ENCODE measurements around the gene SCTR. TPM values are rescaled to one million over a fixed set of nuclear protein-coding genes. Genes with fewer than 3 reads are reported as not detected.
"Not testable (repeated sequence)": the region's sequence is repeated elsewhere in the genome, so short reads cannot be mapped to it uniquely, and the experiment has no call there.

The SCTR gene
- total RNA-seq, 1 donor from 2014 or later: not detected

GRCh38 chr2:119407430-119408220, 116.7 kb downstream of the SCTR start:
- H3K4me3 ChIP-seq: no peak overlapping the region
- H3K27me3 ChIP-seq: no peaks in the 10 kb centered on the region
- no peaks in the 10 kb centered on the region for H3K36me3 ChIP-seq
- no peak overlapping the region for H3K27ac ChIP-seq
- intact Hi-C loops (cut with DNase I): loop anchor here (1.0 to 2.0 kb wide), 2 partner anchors 69 to 253 kb away; no protein-coding TSS in a partner anchor
- DNase-seq (ENCODE audit: low spot score in 2 of 2): peak in 1 of 2 donors; percentile 74
- no peaks in the 10 kb centered on the region for H3K9me3 ChIP-seq
- H3K4me1 ChIP-seq: no peaks in the 10 kb centered on the region
- TF ChIP-seq, protein P1, sequence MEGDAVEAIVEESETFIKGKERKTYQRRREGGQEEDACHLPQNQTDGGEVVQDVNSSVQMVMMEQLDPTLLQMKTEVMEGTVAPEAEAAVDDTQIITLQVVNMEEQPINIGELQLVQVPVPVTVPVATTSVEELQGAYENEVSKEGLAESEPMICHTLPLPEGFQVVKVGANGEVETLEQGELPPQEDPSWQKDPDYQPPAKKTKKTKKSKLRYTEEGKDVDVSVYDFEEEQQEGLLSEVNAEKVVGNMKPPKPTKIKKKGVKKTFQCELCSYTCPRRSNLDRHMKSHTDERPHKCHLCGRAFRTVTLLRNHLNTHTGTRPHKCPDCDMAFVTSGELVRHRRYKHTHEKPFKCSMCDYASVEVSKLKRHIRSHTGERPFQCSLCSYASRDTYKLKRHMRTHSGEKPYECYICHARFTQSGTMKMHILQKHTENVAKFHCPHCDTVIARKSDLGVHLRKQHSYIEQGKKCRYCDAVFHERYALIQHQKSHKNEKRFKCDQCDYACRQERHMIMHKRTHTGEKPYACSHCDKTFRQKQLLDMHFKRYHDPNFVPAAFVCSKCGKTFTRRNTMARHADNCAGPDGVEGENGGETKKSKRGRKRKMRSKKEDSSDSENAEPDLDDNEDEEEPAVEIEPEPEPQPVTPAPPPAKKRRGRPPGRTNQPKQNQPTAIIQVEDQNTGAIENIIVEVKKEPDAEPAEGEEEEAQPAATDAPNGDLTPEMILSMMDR (IDR thresholded peaks at IDR 0.05): peak; percentile 70 to 85 (median 77)

- H3K4me1 ChIP-seq: no peaks in the 10 kb centered on the region
- H3K27ac ChIP-seq: no peak overlapping the region
- no peaks in the 10 kb centered on the region for H3K27me3 ChIP-seq
- intact Hi-C loops (cut with DNase I): no loop called here
- TF ChIP-seq, protein P1 (IDR thresholded peaks at IDR 0.05): no peak
- no peaks in the 10 kb centered on the region for H3K36me3 ChIP-seq
- no peak for DNase-seq (ENCODE audit: low spot score in 2 of 2)
- H3K4me3 ChIP-seq: no peak overlapping the region
- no peaks in the 10 kb centered on the region for H3K9me3 ChIP-seq
Observed at GRCh38 chr2:119405151-119405550, 119.1 kb downstream of the SCTR start.

- intact Hi-C loops (cut with DNase I); H3K27me3 ChIP-seq; DNase-seq (ENCODE audit: low spot score in 2 of 2); H3K27ac ChIP-seq; H3K9me3 ChIP-seq; H3K4me1 ChIP-seq; H3K36me3 ChIP-seq; H3K4me3 ChIP-seq: not testable (repeated sequence)
Observed at GRCh38 chr2:119403618-119404017, 120.7 kb downstream of the SCTR start.

- intact Hi-C loops (cut with DNase I): no loop called here
- no peaks in the 10 kb centered on the region for H3K9me3 ChIP-seq
- no peak for DNase-seq (ENCODE audit: low spot score in 2 of 2)
- H3K36me3 ChIP-seq: no peaks in the 10 kb centered on the region
- H3K4me1 ChIP-seq: no peaks in the 10 kb centered on the region
- H3K27ac ChIP-seq: no peak overlapping the region
- H3K27me3 ChIP-seq: no peaks in the 10 kb centered on the region
- H3K4me3 ChIP-seq: no peak overlapping the region
- TF ChIP-seq, protein P1 (IDR thresholded peaks at IDR 0.05): no peak
Observed at GRCh38 chr2:119402645-119403560, 121.4 kb downstream of the SCTR start.

GRCh38 chr2:119402106-119402505, 122.2 kb downstream of the SCTR start:
- Histone ChIP-seq H3K4me3 (no peak overlapping the region), H3K27ac (no peak overlapping the region), H3K4me1 (no peaks in the 10 kb centered on the region), H3K9me3 (no peaks in the 10 kb centered on the region), H3K27me3 (no peaks in the 10 kb centered on the region), H3K36me3 (no peaks in the 10 kb centered on the region)
- TF ChIP-seq, protein P1 (IDR thresholded peaks at IDR 0.05): no peak
- no peak for DNase-seq (ENCODE audit: low spot score in 2 of 2)
- intact Hi-C loops (cut with DNase I): no loop called here

- Histone ChIP-seq H3K27ac (no peak overlapping the region), H3K9me3 (no peaks in the 10 kb centered on the region), H3K4me1 (no peaks in the 10 kb centered on the region), H3K4me3 (no peak overlapping the region), H3K36me3 (no peaks in the 10 kb centered on the region), H3K27me3 (no peaks in the 10 kb centered on the region)
- TF ChIP-seq, protein P1 (IDR thresholded peaks at IDR 0.05): no peak
- intact Hi-C loops (cut with DNase I): no loop called here
- no peak for DNase-seq (ENCODE audit: low spot score in 2 of 2)
Observed at GRCh38 chr2:119397196-119397595, 127.1 kb downstream of the SCTR start.

Data from ascending aorta (tissue), 2 donors.